Spleen (tissue), 7 donors: ENCODE data around the gene PTEN.
"Not testable (repeated sequence)": the region's sequence is repeated elsewhere in the genome, so short reads cannot be mapped to it uniquely, and the experiment has no call there.

Source experiments
- POLR2A ChIP-seq, 3 donors: fragments of 450-650 bp; IDR thresholded peaks; one replicate each; pipeline ENCODE4 v1.5.1; 2017; ENCODE audit warnings: antibody characterized with exemption in 3 of 3, mild to moderate bottlenecking in 1 of 3
- TF ChIP-seq, protein P1 (sequence below), 11 experiments: fragments of 200-600 bp in 7 of 11; fragments of 450-650 bp in 4 of 11; sonication (generic) in 4 of 11; IDR thresholded peaks in 8 of 11; conservative IDR thresholded peaks in 3 of 11; 1 replicate in 7 of 11; 2 replicates in 4 of 11; pipeline versions ENCODE4 v1.4.0 to v1.8.0; 2016 to 2021; ENCODE audit warnings: antibody characterized with exemption in 11 of 11, inconsistent platforms in 4 of 11, mild to moderate bottlenecking in 1 of 11
- donor health status: DM: no; HTN: no; CAD: no; lungs with moderate emphysema.
- donor health status: DM: no; HTN: no; CAD: no.
- donor health status: DM: no; HTN: no; CAD: no.

DNA sequence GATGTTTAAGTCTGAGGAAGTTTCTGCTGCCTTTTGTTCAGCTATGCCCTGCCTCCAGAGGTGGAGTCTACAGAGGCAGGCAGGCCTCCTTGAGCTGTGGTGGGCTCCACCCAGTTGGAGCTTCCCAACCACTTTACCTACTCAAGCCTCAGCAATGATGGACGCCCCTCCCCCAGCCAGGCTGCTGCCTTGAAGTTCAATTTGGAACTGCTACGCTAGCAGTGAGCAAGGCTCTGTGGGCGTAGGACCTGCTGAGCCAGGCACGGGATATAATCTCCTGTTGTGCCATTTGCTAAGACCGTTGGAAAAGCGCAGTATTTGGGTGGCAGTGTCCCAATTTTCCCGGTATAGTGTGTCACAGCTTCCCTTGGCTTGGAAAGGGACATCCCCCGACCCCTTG is 40.0 kb downstream of the PTEN start:
- TF ChIP-seq, protein P1, sequence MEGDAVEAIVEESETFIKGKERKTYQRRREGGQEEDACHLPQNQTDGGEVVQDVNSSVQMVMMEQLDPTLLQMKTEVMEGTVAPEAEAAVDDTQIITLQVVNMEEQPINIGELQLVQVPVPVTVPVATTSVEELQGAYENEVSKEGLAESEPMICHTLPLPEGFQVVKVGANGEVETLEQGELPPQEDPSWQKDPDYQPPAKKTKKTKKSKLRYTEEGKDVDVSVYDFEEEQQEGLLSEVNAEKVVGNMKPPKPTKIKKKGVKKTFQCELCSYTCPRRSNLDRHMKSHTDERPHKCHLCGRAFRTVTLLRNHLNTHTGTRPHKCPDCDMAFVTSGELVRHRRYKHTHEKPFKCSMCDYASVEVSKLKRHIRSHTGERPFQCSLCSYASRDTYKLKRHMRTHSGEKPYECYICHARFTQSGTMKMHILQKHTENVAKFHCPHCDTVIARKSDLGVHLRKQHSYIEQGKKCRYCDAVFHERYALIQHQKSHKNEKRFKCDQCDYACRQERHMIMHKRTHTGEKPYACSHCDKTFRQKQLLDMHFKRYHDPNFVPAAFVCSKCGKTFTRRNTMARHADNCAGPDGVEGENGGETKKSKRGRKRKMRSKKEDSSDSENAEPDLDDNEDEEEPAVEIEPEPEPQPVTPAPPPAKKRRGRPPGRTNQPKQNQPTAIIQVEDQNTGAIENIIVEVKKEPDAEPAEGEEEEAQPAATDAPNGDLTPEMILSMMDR (IDR thresholded peaks at IDR 0.05 in 8 of 11, conservative IDR thresholded peaks at IDR 0.05 in 3 of 11) = not testable (repeated sequence)
- TF ChIP-seq POLR2A (IDR thresholded peaks at IDR 0.05) = not testable (repeated sequence)
